Measurements from ENCODE around the gene STRN4.

DNA sequence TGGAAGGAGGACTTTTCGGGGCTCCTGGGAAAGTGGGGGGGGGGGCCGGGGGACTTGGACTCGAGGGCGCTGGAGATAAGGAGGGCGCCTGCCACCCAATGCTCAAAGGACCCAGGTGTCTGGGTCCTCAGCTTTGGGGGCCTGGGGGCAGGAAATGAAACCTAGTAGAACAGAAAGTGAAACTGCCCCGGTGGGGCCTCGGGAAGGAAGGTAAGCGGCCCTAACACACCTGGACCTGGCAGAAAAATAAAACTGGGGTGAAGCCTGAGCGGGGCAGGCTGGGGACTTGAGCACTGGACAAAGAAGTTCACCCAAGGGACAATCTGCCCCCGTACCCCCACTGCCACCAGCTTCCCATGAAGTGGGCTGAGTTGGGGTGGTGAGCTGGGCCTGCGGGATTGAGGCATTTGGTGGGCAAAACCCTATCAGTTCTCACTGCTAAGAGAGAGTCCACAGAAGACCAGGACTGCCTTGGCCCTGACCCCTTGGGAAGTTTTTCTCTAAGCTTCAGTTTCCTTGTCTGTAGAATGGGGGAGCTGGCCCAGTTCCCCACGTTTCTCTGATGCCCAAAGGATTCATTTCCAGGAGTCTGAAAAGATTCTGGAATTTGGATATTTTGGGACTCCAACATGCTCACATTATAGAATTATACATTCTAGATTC is 31.7 kb downstream of the STRN4 start:
- TF ChIP-seq, protein P1, sequence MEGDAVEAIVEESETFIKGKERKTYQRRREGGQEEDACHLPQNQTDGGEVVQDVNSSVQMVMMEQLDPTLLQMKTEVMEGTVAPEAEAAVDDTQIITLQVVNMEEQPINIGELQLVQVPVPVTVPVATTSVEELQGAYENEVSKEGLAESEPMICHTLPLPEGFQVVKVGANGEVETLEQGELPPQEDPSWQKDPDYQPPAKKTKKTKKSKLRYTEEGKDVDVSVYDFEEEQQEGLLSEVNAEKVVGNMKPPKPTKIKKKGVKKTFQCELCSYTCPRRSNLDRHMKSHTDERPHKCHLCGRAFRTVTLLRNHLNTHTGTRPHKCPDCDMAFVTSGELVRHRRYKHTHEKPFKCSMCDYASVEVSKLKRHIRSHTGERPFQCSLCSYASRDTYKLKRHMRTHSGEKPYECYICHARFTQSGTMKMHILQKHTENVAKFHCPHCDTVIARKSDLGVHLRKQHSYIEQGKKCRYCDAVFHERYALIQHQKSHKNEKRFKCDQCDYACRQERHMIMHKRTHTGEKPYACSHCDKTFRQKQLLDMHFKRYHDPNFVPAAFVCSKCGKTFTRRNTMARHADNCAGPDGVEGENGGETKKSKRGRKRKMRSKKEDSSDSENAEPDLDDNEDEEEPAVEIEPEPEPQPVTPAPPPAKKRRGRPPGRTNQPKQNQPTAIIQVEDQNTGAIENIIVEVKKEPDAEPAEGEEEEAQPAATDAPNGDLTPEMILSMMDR (IDR thresholded peaks at IDR 0.05) = no peak
- TF ChIP-seq, protein P2, sequence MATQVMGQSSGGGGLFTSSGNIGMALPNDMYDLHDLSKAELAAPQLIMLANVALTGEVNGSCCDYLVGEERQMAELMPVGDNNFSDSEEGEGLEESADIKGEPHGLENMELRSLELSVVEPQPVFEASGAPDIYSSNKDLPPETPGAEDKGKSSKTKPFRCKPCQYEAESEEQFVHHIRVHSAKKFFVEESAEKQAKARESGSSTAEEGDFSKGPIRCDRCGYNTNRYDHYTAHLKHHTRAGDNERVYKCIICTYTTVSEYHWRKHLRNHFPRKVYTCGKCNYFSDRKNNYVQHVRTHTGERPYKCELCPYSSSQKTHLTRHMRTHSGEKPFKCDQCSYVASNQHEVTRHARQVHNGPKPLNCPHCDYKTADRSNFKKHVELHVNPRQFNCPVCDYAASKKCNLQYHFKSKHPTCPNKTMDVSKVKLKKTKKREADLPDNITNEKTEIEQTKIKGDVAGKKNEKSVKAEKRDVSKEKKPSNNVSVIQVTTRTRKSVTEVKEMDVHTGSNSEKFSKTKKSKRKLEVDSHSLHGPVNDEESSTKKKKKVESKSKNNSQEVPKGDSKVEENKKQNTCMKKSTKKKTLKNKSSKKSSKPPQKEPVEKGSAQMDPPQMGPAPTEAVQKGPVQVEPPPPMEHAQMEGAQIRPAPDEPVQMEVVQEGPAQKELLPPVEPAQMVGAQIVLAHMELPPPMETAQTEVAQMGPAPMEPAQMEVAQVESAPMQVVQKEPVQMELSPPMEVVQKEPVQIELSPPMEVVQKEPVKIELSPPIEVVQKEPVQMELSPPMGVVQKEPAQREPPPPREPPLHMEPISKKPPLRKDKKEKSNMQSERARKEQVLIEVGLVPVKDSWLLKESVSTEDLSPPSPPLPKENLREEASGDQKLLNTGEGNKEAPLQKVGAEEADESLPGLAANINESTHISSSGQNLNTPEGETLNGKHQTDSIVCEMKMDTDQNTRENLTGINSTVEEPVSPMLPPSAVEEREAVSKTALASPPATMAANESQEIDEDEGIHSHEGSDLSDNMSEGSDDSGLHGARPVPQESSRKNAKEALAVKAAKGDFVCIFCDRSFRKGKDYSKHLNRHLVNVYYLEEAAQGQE (IDR thresholded peaks at IDR 0.05; ENCODE audit: insufficient read depth in 1 of 2, low read depth in 2 of 2, low read length in 1 of 2) = no peak

All from Panc1 (cell line).